ENCODE results near the gene CASK.
A peak's percentile ranks its signal among the peaks of the same experiment; 100 is the strongest.

CASK gene

GRCh38 chrX:41499984-41500383 is 423.4 kb downstream of the CASK start:
- H3K27ac ChIP-seq (ENCODE audit: low read depth, low read length): no peak overlapping the region
- no peak overlapping the region for H3K4me3 ChIP-seq (ENCODE audit: low read depth, low read length)
- H3K27me3 ChIP-seq (ENCODE audit: control insufficient read depth, insufficient read depth, low read length): no peaks in the 10 kb centered on the region
- no peaks in the 10 kb centered on the region for H3K4me1 ChIP-seq (ENCODE audit: control insufficient read depth, insufficient read depth, low read length)
- H3K9me3 ChIP-seq (ENCODE audit: control insufficient read depth, insufficient read depth, low read depth, low read length): peaks cover 10% of the 10 kb centered on the region
- no peaks in the 10 kb centered on the region for H3K36me3 ChIP-seq (ENCODE audit: control insufficient read depth, insufficient read depth, low read length)
- H3K9ac ChIP-seq (ENCODE audit: low read length): no peak overlapping the region

GRCh38 chrX:41499195-41499594 is 424.2 kb downstream of the CASK start:
- Histone ChIP-seq H3K4me1 (ENCODE audit: control insufficient read depth, insufficient read depth, low read length) (no peaks in the 10 kb centered on the region), H3K9me3 (ENCODE audit: control insufficient read depth, insufficient read depth, low read depth, low read length) (peaks cover 10% of the 10 kb centered on the region), H3K4me3 (ENCODE audit: low read depth, low read length) (no peak overlapping the region), H3K9ac (ENCODE audit: low read length) (no peak overlapping the region), H3K27me3 (ENCODE audit: control insufficient read depth, insufficient read depth, low read length) (no peaks in the 10 kb centered on the region), H3K36me3 (ENCODE audit: control insufficient read depth, insufficient read depth, low read length) (no peaks in the 10 kb centered on the region), H3K27ac (ENCODE audit: low read depth, low read length) (no peak overlapping the region)

DNA sequence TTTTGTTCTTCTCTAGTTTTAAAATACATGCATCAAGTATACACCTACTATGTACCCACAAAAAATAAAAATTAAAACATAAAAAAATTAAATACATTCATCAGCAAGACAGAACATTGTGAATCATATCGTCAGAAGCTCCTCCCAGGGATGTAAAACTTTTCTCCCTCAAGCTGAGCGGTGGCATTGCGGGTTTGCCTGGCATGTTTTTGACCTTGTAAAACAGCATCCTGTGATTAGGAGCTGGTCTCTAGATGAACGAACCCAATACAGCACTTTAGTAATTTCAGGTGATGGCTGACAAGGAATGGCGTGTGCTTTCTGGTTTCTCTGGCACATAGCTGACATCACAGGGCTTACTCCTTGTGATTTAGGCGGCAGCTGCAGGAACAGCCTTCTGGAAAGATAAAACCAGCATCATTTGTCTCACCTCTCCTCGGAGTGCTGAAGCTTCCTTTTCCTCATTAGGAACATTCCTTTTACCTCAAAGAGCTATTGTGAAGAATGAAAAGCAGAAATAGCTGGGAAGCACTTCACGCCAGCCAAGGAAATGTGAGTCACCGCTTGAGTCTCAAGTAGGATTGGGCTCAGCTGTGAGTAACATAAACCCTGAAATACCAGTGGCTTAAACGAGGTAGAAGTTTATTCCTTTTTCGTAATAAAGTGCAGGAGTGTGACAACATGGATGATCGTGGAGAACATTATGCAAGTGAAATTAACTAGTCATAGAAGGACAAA is 431.9 kb downstream of the CASK start:
- peak overlapping the region; percentile 26; the same call in 1 of the 2 replicates for H3K27ac ChIP-seq (ENCODE audit: low read depth, low read length)
- no peaks in the 10 kb centered on the region for H3K36me3 ChIP-seq (ENCODE audit: control insufficient read depth, insufficient read depth, low read length)
- peak overlapping the region; percentile 29 for H3K9ac ChIP-seq (ENCODE audit: low read length)
- H3K9me3 ChIP-seq (ENCODE audit: control insufficient read depth, insufficient read depth, low read depth, low read length): peaks cover 8% of the 10 kb centered on the region; the same call in 1 of the 2 replicates
- H3K4me1 ChIP-seq (ENCODE audit: control insufficient read depth, insufficient read depth, low read length): peaks cover 9% of the 10 kb centered on the region; the same call in 1 of the 2 replicates
- H3K27me3 ChIP-seq (ENCODE audit: control insufficient read depth, insufficient read depth, low read length): no peaks in the 10 kb centered on the region
- no peak overlapping the region for H3K4me3 ChIP-seq (ENCODE audit: low read depth, low read length)

- H3K27ac ChIP-seq (ENCODE audit: low read depth, low read length): no peak overlapping the region
- peaks cover 9% of the 10 kb centered on the region; the same call in 1 of the 2 replicates for H3K4me1 ChIP-seq (ENCODE audit: control insufficient read depth, insufficient read depth, low read length)
- no peak overlapping the region for H3K9ac ChIP-seq (ENCODE audit: low read length)
- no peaks in the 10 kb centered on the region for H3K36me3 ChIP-seq (ENCODE audit: control insufficient read depth, insufficient read depth, low read length)
- no peak overlapping the region for H3K4me3 ChIP-seq (ENCODE audit: low read depth, low read length)
- H3K27me3 ChIP-seq (ENCODE audit: control insufficient read depth, insufficient read depth, low read length): no peaks in the 10 kb centered on the region
- peaks cover 8% of the 10 kb centered on the region; the same call in 1 of the 2 replicates for H3K9me3 ChIP-seq (ENCODE audit: control insufficient read depth, insufficient read depth, low read depth, low read length)
These were observed 432.9 kb downstream of the CASK start for GRCh38 chrX:41490446-41490845.

GRCh38 chrX:41482154-41482850 is 441.1 kb downstream of the CASK start:
- Histone ChIP-seq H3K9ac (ENCODE audit: low read length) (no peak overlapping the region), H3K4me3 (ENCODE audit: low read depth, low read length) (no peak overlapping the region), H3K27me3 (ENCODE audit: control insufficient read depth, insufficient read depth, low read length) (no peaks in the 10 kb centered on the region), H3K36me3 (ENCODE audit: control insufficient read depth, insufficient read depth, low read length) (no peaks in the 10 kb centered on the region), H3K4me1 (ENCODE audit: control insufficient read depth, insufficient read depth, low read length) (peaks cover 23% of the 10 kb centered on the region), H3K27ac (ENCODE audit: low read depth, low read length) (no peak overlapping the region), H3K9me3 (ENCODE audit: control insufficient read depth, insufficient read depth, low read depth, low read length) (peaks cover 6% of the 10 kb centered on the region; the same call in 1 of the 2 replicates)

DNA sequence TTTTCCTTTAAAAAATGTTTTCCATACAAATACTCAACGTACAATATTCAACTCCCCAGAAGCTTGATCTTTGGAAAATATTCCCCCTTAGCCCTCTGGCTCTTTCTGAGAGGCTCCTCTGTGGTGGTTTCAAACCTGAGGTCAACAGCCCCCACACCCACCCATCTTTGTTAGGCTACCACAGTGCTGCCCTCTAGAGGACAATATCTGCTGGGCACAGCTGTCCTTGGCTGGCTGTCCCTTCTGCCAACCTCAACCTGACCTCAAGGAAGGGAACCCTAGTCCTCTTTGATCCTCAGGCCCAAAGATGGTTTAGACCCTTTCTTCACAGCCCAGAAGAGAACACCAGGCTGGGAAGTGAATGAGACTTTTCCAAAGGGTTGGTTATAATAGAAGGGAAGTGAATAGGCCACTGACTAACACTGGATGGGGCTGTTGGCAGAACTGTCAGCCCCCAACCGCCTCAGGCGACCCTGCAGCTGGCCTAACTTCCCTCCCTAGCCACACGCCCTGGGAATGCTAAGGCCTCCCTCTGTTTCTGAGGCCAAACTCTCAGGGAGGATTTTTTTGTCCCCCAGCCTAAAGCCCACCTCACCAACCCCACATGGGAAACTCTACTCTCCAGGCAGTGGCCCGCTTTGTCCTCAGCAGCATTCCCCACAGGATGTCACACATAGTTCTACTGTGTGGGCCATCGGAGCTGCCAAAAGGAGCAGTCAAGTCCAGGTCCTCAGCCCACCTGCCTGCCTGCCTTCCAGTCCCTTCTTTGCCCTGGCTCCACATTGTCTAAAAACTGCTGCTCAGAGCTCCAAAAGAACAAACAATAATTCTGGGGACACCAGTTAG is 441.9 kb downstream of the CASK start:
- no peaks in the 10 kb centered on the region for H3K27me3 ChIP-seq (ENCODE audit: control insufficient read depth, insufficient read depth, low read length)
- H3K4me1 ChIP-seq (ENCODE audit: control insufficient read depth, insufficient read depth, low read length): peaks cover 23% of the 10 kb centered on the region
- no peak overlapping the region for H3K9ac ChIP-seq (ENCODE audit: low read length)
- no peaks in the 10 kb centered on the region for H3K36me3 ChIP-seq (ENCODE audit: control insufficient read depth, insufficient read depth, low read length)
- peaks cover 6% of the 10 kb centered on the region; the same call in 1 of the 2 replicates for H3K9me3 ChIP-seq (ENCODE audit: control insufficient read depth, insufficient read depth, low read depth, low read length)
- H3K27ac ChIP-seq (ENCODE audit: low read depth, low read length): no peak overlapping the region
- H3K4me3 ChIP-seq (ENCODE audit: low read depth, low read length): no peak overlapping the region

GRCh38 chrX:41480508-41481260 is 442.7 kb downstream of the CASK start:
- Histone ChIP-seq H3K36me3 (ENCODE audit: control insufficient read depth, insufficient read depth, low read length) (no peaks in the 10 kb centered on the region), H3K4me3 (ENCODE audit: low read depth, low read length) (no peak overlapping the region), H3K4me1 (ENCODE audit: control insufficient read depth, insufficient read depth, low read length) (peaks cover 28% of the 10 kb centered on the region), H3K27me3 (ENCODE audit: control insufficient read depth, insufficient read depth, low read length) (no peaks in the 10 kb centered on the region), H3K9ac (ENCODE audit: low read length) (no peak overlapping the region), H3K9me3 (ENCODE audit: control insufficient read depth, insufficient read depth, low read depth, low read length) (peaks cover 6% of the 10 kb centered on the region; the same call in 1 of the 2 replicates), H3K27ac (ENCODE audit: low read depth, low read length) (no peak overlapping the region)

GRCh38 chrX:41478381-41478911 is 444.9 kb downstream of the CASK start:
- H3K4me1 ChIP-seq (ENCODE audit: control insufficient read depth, insufficient read depth, low read length): peaks cover 41% of the 10 kb centered on the region

GRCh38 chrX:41475591-41476241 is 447.6 kb downstream of the CASK start:
- peaks cover 28% of the 10 kb centered on the region for H3K4me1 ChIP-seq (ENCODE audit: control insufficient read depth, insufficient read depth, low read length)
- H3K27ac ChIP-seq (ENCODE audit: low read depth, low read length): peak overlapping the region; percentile 68
- peaks cover 14% of the 10 kb centered on the region; the same call in 1 of the 2 replicates for H3K9me3 ChIP-seq (ENCODE audit: control insufficient read depth, insufficient read depth, low read depth, low read length)
- H3K27me3 ChIP-seq (ENCODE audit: control insufficient read depth, insufficient read depth, low read length): no peaks in the 10 kb centered on the region
- peak overlapping the region; percentile 10 for H3K4me3 ChIP-seq (ENCODE audit: low read depth, low read length)
- H3K9ac ChIP-seq (ENCODE audit: low read length): peak overlapping the region; percentile 76
- H3K36me3 ChIP-seq (ENCODE audit: control insufficient read depth, insufficient read depth, low read length): no peaks in the 10 kb centered on the region

More at GRCh38 chrX:41478381-41478911, 444.9 kb downstream of the CASK start:
- Histone ChIP-seq H3K27me3 (ENCODE audit: control insufficient read depth, insufficient read depth, low read length) (no peaks in the 10 kb centered on the region), H3K36me3 (ENCODE audit: control insufficient read depth, insufficient read depth, low read length) (no peaks in the 10 kb centered on the region), H3K27ac (ENCODE audit: low read depth, low read length) (no peak overlapping the region), H3K9me3 (ENCODE audit: control insufficient read depth, insufficient read depth, low read depth, low read length) (peaks cover 16% of the 10 kb centered on the region; the same call in 1 of the 2 replicates), H3K9ac (ENCODE audit: low read length) (no peak overlapping the region), H3K4me3 (ENCODE audit: low read depth, low read length) (no peak overlapping the region)

All from HUES6 (cell line).